Tibial nerve (tissue), 4 donors: ENCODE measurements around the gene PGAM4. TPM values are rescaled to one million over a fixed set of nuclear protein-coding genes. Genes with fewer than 3 reads are reported as not detected.

ENCODE experiments used
- DNase-seq, 2 donors: peaks; one replicate each; pipeline ENCODE4 v3.0.0-alpha.2; 2019; ENCODE audit warnings: low spot score in 2 of 2
- H3K27ac ChIP-seq, 4 donors: fragments of 200-600 bp; sonication (generic) in 3 of 4; one replicate each; pipeline ENCODE4 v1.5.1; 2017 to 2019; ENCODE audit warnings: mild to moderate bottlenecking in 1 of 4
- H3K27me3 ChIP-seq, 2 donors: fragments of 200-600 bp; sonication (generic) in 1 of 2; one replicate each; pipeline versions ENCODE4 v1.5.1 to v1.6.0; 2017 to 2019
- H3K36me3 ChIP-seq, 3 donors: fragments of 200-600 bp; sonication (generic); one replicate each; pipeline ENCODE4 v1.5.1; 2018 to 2019
- H3K4me1 ChIP-seq, 4 donors: fragments of 200-600 bp; sonication (generic) in 3 of 4; one replicate each; pipeline ENCODE4 v1.5.1; 2017 to 2019
- H3K4me3 ChIP-seq, 4 donors: fragments of 200-600 bp; sonication (generic) in 3 of 4; one replicate each; pipeline ENCODE4 v1.5.1; 2017 to 2019; ENCODE audit warnings: mild to moderate bottlenecking in 1 of 4, moderate library complexity in 1 of 4
- H3K9me3 ChIP-seq, 4 donors: fragments of 200-600 bp; sonication (generic) in 3 of 4; one replicate each; pipeline ENCODE4 v1.5.1; 2017 to 2019
- CTCF ChIP-seq, 5 experiments: fragments of 200-600 bp in 3 of 5; fragments of 450-650 bp in 2 of 5; sonication (generic) in 3 of 5; IDR thresholded peaks; one replicate each; pipeline ENCODE4 v1.5.1; 2016 to 2019; ENCODE audit warnings: antibody characterized with exemption in 5 of 5, mild to moderate bottlenecking in 3 of 5, moderate library complexity in 2 of 5
- EP300 ChIP-seq, 2 donors: sonication (generic); formaldehyde crosslinking; IDR thresholded peaks; one replicate each; pipeline ENCODE4 v1.6.1; 2017; ENCODE audit warnings: antibody characterized with exemption in 2 of 2, mild to moderate bottlenecking in 1 of 2
- POLR2A ChIP-seq, 2 donors: fragments of 450-650 bp; IDR thresholded peaks; one replicate each; pipeline ENCODE4 v1.6.1; 2017; ENCODE audit warnings: antibody characterized with exemption in 2 of 2, mild to moderate bottlenecking in 2 of 2, moderate library complexity in 2 of 2
- WGBS, 2 donors: methylation state at CpG; one replicate each; pipeline ENCODE4 v1.1.5; 2018; 5-methylcytosine and 5-hydroxymethylcytosine counted together
- total RNA-seq, 4 donors: library from RNA; depleted of rRNA; stranded (reverse); fragments of >200 nt; gene quantifications; one replicate each; pipeline ENCODE4 v1.1.0, GENCODE V29; 2016

Gene PGAM4
- not detected for total RNA-seq

GRCh38 chrX:77969538-77969937 lies at the start of gene PGAM4:
PGAM4 (minus strand) TSS chrX:77969638; CDS start chrX:77969638, 0 bp downstream.
- Histone ChIP-seq H3K27ac (no peak within 1 kb of the TSS), H3K4me1 (no peaks in the 10 kb centered on the region), H3K9me3 (no peaks in the 10 kb centered on the region), H3K4me3 (no peak within 1 kb of the TSS), H3K36me3 (peaks cover 0 to 12% (median 0%) of the 10 kb centered on the region in 3 donors), H3K27me3 (no peaks in the 10 kb centered on the region)
- DNase-seq: no peak
- 95 to 98% methylated on average over 13 of the region's 13 CpGs for WGBS, 2 donors
- no peak for TF ChIP-seq EP300 (IDR thresholded peaks at IDR 0.05)
- no peak for TF ChIP-seq POLR2A (IDR thresholded peaks at IDR 0.05)
- no peak for TF ChIP-seq CTCF (IDR thresholded peaks at IDR 0.05)

DNA sequence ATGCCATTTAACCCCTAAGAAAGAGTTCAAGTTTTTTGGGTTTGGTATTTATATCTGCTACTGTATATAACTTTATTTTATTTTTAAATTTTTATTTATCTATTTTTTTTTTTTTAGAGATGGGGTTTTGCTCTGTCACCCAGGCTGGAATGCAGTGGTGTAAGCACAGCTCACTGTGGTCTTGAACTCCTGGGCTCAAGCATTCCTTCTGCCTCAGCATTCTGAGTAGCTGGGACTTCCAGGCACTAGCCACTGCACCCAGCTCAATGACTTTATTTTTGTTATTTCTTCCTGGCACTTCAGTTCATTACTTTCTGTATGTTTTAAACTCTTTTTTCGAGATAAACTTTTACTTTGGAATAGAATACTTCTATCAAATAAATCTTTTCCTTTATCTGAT lies 42.4 kb upstream of the PGAM4 start:
- peaks cover 0 to 6% (median 0%) of the 10 kb centered on the region in 3 donors for H3K36me3 ChIP-seq
- no peak overlapping the region for H3K4me3 ChIP-seq
- 74 to 100% methylated on average over 1 of the region's 1 CpG for WGBS, 2 donors
- DNase-seq: no peak
- TF ChIP-seq EP300 (IDR thresholded peaks at IDR 0.05): no peak
- no peak for TF ChIP-seq POLR2A (IDR thresholded peaks at IDR 0.05)
- no peak for TF ChIP-seq CTCF (IDR thresholded peaks at IDR 0.05)
- H3K27me3 ChIP-seq: no peaks in the 10 kb centered on the region
- no peaks in the 10 kb centered on the region for H3K4me1 ChIP-seq
- no peak overlapping the region for H3K27ac ChIP-seq
- H3K9me3 ChIP-seq: no peaks in the 10 kb centered on the region

GRCh38 chrX:77979870-77980269 lies 10.4 kb upstream of the PGAM4 start:
- H3K36me3 ChIP-seq: no peaks in the 10 kb centered on the region
- no peaks in the 10 kb centered on the region for H3K4me1 ChIP-seq
- no peaks in the 10 kb centered on the region for H3K9me3 ChIP-seq
- H3K27me3 ChIP-seq: peaks cover 0 to 7% of the 10 kb centered on the region in 2 donors
- WGBS, 2 donors: 87 to 90% methylated on average over 4 of the region's 4 CpGs
- H3K27ac ChIP-seq: no peak overlapping the region
- DNase-seq: no peak
- TF ChIP-seq POLR2A (IDR thresholded peaks at IDR 0.05) (no peak), CTCF (IDR thresholded peaks at IDR 0.05) (no peak), EP300 (IDR thresholded peaks at IDR 0.05) (no peak)
- H3K4me3 ChIP-seq: no peak overlapping the region

- 87 to 91% methylated on average over 1 of the region's 1 CpG for WGBS, 2 donors
- H3K9me3 ChIP-seq: no peaks in the 10 kb centered on the region
- peaks cover 0 to 7% of the 10 kb centered on the region in 2 donors for H3K27me3 ChIP-seq
- peaks cover 0 to 4% (median 0%) of the 10 kb centered on the region in 3 donors for H3K36me3 ChIP-seq
- H3K4me3 ChIP-seq: no peak overlapping the region
- H3K4me1 ChIP-seq: no peaks in the 10 kb centered on the region
- no peak overlapping the region for H3K27ac ChIP-seq
- no peak for DNase-seq
- TF ChIP-seq CTCF (IDR thresholded peaks at IDR 0.05) (no peak), EP300 (IDR thresholded peaks at IDR 0.05) (no peak), POLR2A (IDR thresholded peaks at IDR 0.05) (no peak)
Measured at GRCh38 chrX:77977518-77977917, 8.1 kb upstream of the PGAM4 start.

GRCh38 chrX:77977095-77977494 lies 7.7 kb upstream of the PGAM4 start:
- TF ChIP-seq EP300 (IDR thresholded peaks at IDR 0.05) (no peak), CTCF (IDR thresholded peaks at IDR 0.05) (no peak), POLR2A (IDR thresholded peaks at IDR 0.05) (no peak)
- peaks cover 0 to 4% (median 0%) of the 10 kb centered on the region in 3 donors for H3K36me3 ChIP-seq
- H3K4me1 ChIP-seq: no peaks in the 10 kb centered on the region
- no peak for DNase-seq
- H3K4me3 ChIP-seq: no peak overlapping the region
- no peak overlapping the region for H3K27ac ChIP-seq
- no peaks in the 10 kb centered on the region for H3K9me3 ChIP-seq
- H3K27me3 ChIP-seq: peaks cover 0 to 7% of the 10 kb centered on the region in 2 donors
